HG03432 (cell line): ENCODE data around the gene ALDOA.

Experiments used
- ATAC-seq: cut with Tn5 transposase; IDR thresholded peaks from one replicate; pipeline ENCODE4 v1.9.1; 2021; ENCODE audit warnings: mild to moderate bottlenecking, moderate library complexity; ENCODE audit not compliant: unreplicated experiment

The ALDOA gene

GRCh38 chr16:30088832-30089624, 23.5 kb downstream of the ALDOA start:
- ATAC-seq: no peak

GRCh38 chr16:30090610-30091331, 25.2 kb downstream of the ALDOA start:
- no peak for ATAC-seq

GRCh38 chr16:30091474-30092372, 26.2 kb downstream of the ALDOA start, which contains the start of gene TBX6:
Gene TBX6 (minus strand): TSS chr16:30091924. CDS start chr16:30091193, 731 bp downstream.
- peak; percentile 68 for ATAC-seq

- ATAC-seq: peak; percentile 47
These were observed 26.9 kb downstream of the ALDOA start for GRCh38 chr16:30092373-30093010.

GRCh38 chr16:30094541-30095165, 29.1 kb downstream of the ALDOA start:
- no peak for ATAC-seq

- no peak for ATAC-seq
These were observed 29.9 kb downstream of the ALDOA start for GRCh38 chr16:30095166-30096078.

GRCh38 chr16:30096105-30096861, 30.7 kb downstream of the ALDOA start, which contains the start of gene YPEL3:
Gene YPEL3 (minus strand): TSS chr16:30096213. CDS start chr16:30095482, 731 bp downstream.
- ATAC-seq: peak; percentile 40

GRCh38 chr16:30096862-30097563, 31.5 kb downstream of the ALDOA start:
- no peak for ATAC-seq

- no peak for ATAC-seq
These were observed 38.5 kb downstream of the ALDOA start for GRCh38 chr16:30104090-30104489.

GRCh38 chr16:30104492-30104891, 38.9 kb downstream of the ALDOA start:
- ATAC-seq: no peak

- ATAC-seq: no peak
These were observed 42.7 kb downstream of the ALDOA start for GRCh38 chr16:30108059-30108850.

- no peak for ATAC-seq
These were observed 45.1 kb downstream of the ALDOA start for GRCh38 chr16:30110661-30111060.

GRCh38 chr16:30112197-30113030, 46.9 kb downstream of the ALDOA start:
- ATAC-seq: no peak

GRCh38 chr16:30113031-30113710, 47.6 kb downstream of the ALDOA start, which contains the start of gene GDPD3:
Gene GDPD3 (minus strand): TSS chr16:30113537. CDS start chr16:30113478, 59 bp downstream.
- no peak for ATAC-seq

- no peak for ATAC-seq
These were observed 48.3 kb downstream of the ALDOA start for GRCh38 chr16:30113711-30114333.
